ENCODE measurements around the gene SLC16A5.

- no peak for TF ChIP-seq EZH2phosphoT487 (IDR thresholded peaks at IDR 0.05; ENCODE audit: insufficient read depth, low read depth)
- no peak for TF ChIP-seq EZH2 (IDR thresholded peaks at IDR 0.05; ENCODE audit: insufficient read depth, poor library complexity, severe bottlenecking)
These were observed 41.1 kb downstream of the SLC16A5 start for GRCh38 chr17:75128694-75129505.
